RWPE2 (cell line): Measurements from ENCODE around the gene NSMCE4A.

Experiments used
- ATAC-seq: fragments of 200-7000 bp; cut with Tn5 transposase; 3 replicates; pipeline ENCODE4 v1.9.1; 2021; ENCODE audit warnings: low read depth
- DNase-seq: peaks from one replicate; pipeline ENCODE4 v3.0.0-alpha.2; 2020; ENCODE audit warnings: low spot score
- H3K27ac ChIP-seq: fragments of 450-650 bp; 2 replicates; pipeline ENCODE4 v1.5.1; 2017; ENCODE audit warnings: mild to moderate bottlenecking; ENCODE audit not compliant: poor library complexity, severe bottlenecking
- H3K27me3 ChIP-seq: fragments of 250-450 bp; sonication (Bioruptor Pico); 2 replicates; pipeline ENCODE4 v1.5.1; 2021; ENCODE audit warnings: mild to moderate bottlenecking, moderate library complexity; ENCODE audit not compliant: insufficient read depth, poor library complexity, severe bottlenecking
- H3K36me3 ChIP-seq: fragments of 250-450 bp; sonication (Bioruptor Pico); 2 replicates; pipeline ENCODE4 v1.5.1; 2020; ENCODE audit warnings: low read depth, mild to moderate bottlenecking, moderate library complexity
- H3K4me1 ChIP-seq: fragments of 250-450 bp; sonication (Bioruptor Pico); 2 replicates; pipeline ENCODE4 v1.5.1; 2021; ENCODE audit warnings: mild to moderate bottlenecking, moderate library complexity; ENCODE audit not compliant: insufficient read depth, poor library complexity, severe bottlenecking
- H3K4me3 ChIP-seq: fragments of 250-450 bp; sonication (Bioruptor Pico); 2 replicates; pipeline ENCODE4 v1.5.1; 2021; ENCODE audit warnings: mild to moderate bottlenecking, moderate library complexity; ENCODE audit not compliant: severe bottlenecking
- H3K9me3 ChIP-seq: fragments of 250-450 bp; sonication (Bioruptor Pico); 2 replicates; pipeline ENCODE4 v1.5.1; 2021; ENCODE audit warnings: mild to moderate bottlenecking, moderate library complexity; ENCODE audit not compliant: severe bottlenecking
- CTCF ChIP-seq: fragments of 450-650 bp; IDR thresholded peaks from one replicate; pipeline ENCODE4 v1.5.1; 2017; ENCODE audit warnings: mild to moderate bottlenecking, moderate library complexity; ENCODE audit not compliant: poor library complexity, severe bottlenecking

NSMCE4A gene

GRCh38 chr10:121981346-121981745 is 6.3 kb upstream of the NSMCE4A start:
- no peaks in the 10 kb centered on the region for H3K36me3 ChIP-seq
- no peak overlapping the region for H3K27ac ChIP-seq
- H3K9me3 ChIP-seq, result peaks cover 5% of the 10 kb centered on the region
- ATAC-seq (no peak), DNase-seq (no peak)
- no peak overlapping the region for H3K4me3 ChIP-seq
- TF ChIP-seq CTCF, result no peak
- H3K27me3 ChIP-seq, result no peaks in the 10 kb centered on the region
- H3K4me1 ChIP-seq, result no peaks in the 10 kb centered on the region

GRCh38 chr10:121978511-121978910 is 3.5 kb upstream of the NSMCE4A start:
- no peak for DNase-seq
- Histone ChIP-seq H3K27ac (no peak overlapping the region), H3K4me3 (no peak overlapping the region), H3K27me3 (no peaks in the 10 kb centered on the region), H3K36me3 (peaks cover 4% of the 10 kb centered on the region; the same call in 1 of the 2 replicates), H3K4me1 (peaks cover 6% of the 10 kb centered on the region), H3K9me3 (no peaks in the 10 kb centered on the region)
- TF ChIP-seq CTCF, result no peak
- ATAC-seq, result no peak

- Histone ChIP-seq H3K9me3 (no peaks in the 10 kb centered on the region), H3K27me3 (no peaks in the 10 kb centered on the region), H3K27ac (no peak overlapping the region), H3K4me3 (no peak overlapping the region), H3K36me3 (peaks cover 23% of the 10 kb centered on the region), H3K4me1 (peaks cover 9% of the 10 kb centered on the region)
- DNase-seq (no peak), ATAC-seq (no peak)
- no peak for TF ChIP-seq CTCF
Measured at GRCh38 chr10:121976607-121977006, 1.6 kb upstream of the NSMCE4A start.

- no peak for DNase-seq
Measured at GRCh38 chr10:121975295-121976086, 474 bp upstream of the NSMCE4A start.

More at GRCh38 chr10:121975295-121976086, 474 bp upstream of the NSMCE4A start:
- peak; percentile 28; the same call in 2 of the 3 replicates for ATAC-seq
- Histone ChIP-seq H3K4me1 (peaks cover 9% of the 10 kb centered on the region), H3K4me3 (peak overlapping the region; percentile 89), H3K9me3 (no peaks in the 10 kb centered on the region), H3K27me3 (no peaks in the 10 kb centered on the region), H3K36me3 (peaks cover 33% of the 10 kb centered on the region), H3K27ac (peak overlapping the region; percentile 78)
- peak; percentile 79 for TF ChIP-seq CTCF
